Colonic mucosa (tissue), 4 donors: Measurements from ENCODE around the gene CKB. TPM values are rescaled to one million over a fixed set of nuclear protein-coding genes. Genes with fewer than 3 reads are reported as not detected.

ENCODE experiments used
- DNase-seq: peaks from one replicate; pipeline ENCODE4 v3.0.0-alpha.2; 2020
- H3K27ac ChIP-seq: fragments of 200-600 bp; one replicate; pipeline ENCODE4 v1.8.0; 2021
- H3K27me3 ChIP-seq: fragments of 200-600 bp; one replicate; pipeline ENCODE4 v1.8.0; 2021
- H3K36me3 ChIP-seq: fragments of 200-600 bp; one replicate; pipeline ENCODE4 v1.8.0; 2021
- H3K4me1 ChIP-seq: fragments of 200-600 bp; one replicate; pipeline ENCODE4 v1.8.0; 2021; ENCODE audit warnings: mild to moderate bottlenecking
- H3K4me3 ChIP-seq: fragments of 200-600 bp; one replicate; pipeline ENCODE4 v1.8.0; 2021
- H3K9ac ChIP-seq, 2 donors: one replicate each; pipeline ENCODE4 v1.7.0; 2013; ENCODE audit warnings: control low read depth in 2 of 2, low read depth in 2 of 2, low read length in 2 of 2
- H3K9me3 ChIP-seq: fragments of 200-600 bp; one replicate; pipeline ENCODE4 v1.8.0; 2021
- CTCF ChIP-seq: fragments of 200-600 bp; IDR thresholded peaks from one replicate; pipeline ENCODE4 v1.8.0; 2022; ENCODE audit warnings: antibody characterized with exemption, mild to moderate bottlenecking
- intact Hi-C: fragments of 100-400 bp; cut with DNase I; formaldehyde crosslinking; loops from one replicate; pipeline ENCODE4 v1.14.1; 2022
- total RNA-seq, 2 donors: library from RNA; stranded (reverse); fragmentation: NEBNext Ultra II Directional in 1 of 2; extraction: Animal tissue kit (Norgen Biotek cat#: 25700) in 1 of 2; gene quantifications; one replicate each; pipeline ENCODE4 v1.2.1, GENCODE V29; 2021
- donor health status: healthy.
- donor health status: DM: no; HTN: no; CAD: no.
- donor health status: DM: no; HTN: no; CAD: no.

Gene CKB
- total RNA-seq, 2 donors from 2014 or later = 1,501 to 4,641 TPM

DNA sequence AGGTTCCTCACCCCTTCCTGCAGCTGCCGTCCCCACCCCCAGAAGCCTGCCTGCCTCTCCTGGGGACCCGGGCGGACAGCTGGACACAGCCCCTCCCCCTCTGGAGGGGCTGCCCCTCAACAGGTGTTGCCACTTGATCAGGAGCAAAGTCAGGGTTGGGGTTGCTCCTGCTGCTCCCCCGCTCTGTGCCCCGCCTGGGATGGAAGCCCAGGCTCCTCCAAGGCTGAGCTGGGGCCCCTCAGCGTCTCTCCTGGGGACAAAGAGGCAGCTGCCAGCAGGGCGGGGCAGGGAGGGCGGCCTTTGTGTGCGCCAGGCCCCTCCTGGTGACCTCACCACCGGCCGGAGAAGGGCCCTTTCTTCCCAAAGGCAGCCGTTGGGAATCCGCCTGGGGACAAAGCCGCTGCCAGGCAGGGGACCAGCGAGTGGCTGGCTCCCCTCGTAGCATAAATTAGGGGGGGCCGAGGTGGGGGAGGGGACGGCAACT lies 20.0 kb upstream of the CKB start:
- no peaks in the 10 kb centered on the region for H3K27me3 ChIP-seq
- H3K27ac ChIP-seq = no peak overlapping the region
- peak overlapping the region; percentile 8 to 51 for H3K9ac ChIP-seq
- no peak overlapping the region for H3K4me3 ChIP-seq
- DNase-seq = no peak
- peaks cover 35% of the 10 kb centered on the region for H3K4me1 ChIP-seq
- no peaks in the 10 kb centered on the region for H3K9me3 ChIP-seq
- no peaks in the 10 kb centered on the region for H3K36me3 ChIP-seq
- no peak for TF ChIP-seq CTCF
- intact Hi-C loops = no loop called here

DNA sequence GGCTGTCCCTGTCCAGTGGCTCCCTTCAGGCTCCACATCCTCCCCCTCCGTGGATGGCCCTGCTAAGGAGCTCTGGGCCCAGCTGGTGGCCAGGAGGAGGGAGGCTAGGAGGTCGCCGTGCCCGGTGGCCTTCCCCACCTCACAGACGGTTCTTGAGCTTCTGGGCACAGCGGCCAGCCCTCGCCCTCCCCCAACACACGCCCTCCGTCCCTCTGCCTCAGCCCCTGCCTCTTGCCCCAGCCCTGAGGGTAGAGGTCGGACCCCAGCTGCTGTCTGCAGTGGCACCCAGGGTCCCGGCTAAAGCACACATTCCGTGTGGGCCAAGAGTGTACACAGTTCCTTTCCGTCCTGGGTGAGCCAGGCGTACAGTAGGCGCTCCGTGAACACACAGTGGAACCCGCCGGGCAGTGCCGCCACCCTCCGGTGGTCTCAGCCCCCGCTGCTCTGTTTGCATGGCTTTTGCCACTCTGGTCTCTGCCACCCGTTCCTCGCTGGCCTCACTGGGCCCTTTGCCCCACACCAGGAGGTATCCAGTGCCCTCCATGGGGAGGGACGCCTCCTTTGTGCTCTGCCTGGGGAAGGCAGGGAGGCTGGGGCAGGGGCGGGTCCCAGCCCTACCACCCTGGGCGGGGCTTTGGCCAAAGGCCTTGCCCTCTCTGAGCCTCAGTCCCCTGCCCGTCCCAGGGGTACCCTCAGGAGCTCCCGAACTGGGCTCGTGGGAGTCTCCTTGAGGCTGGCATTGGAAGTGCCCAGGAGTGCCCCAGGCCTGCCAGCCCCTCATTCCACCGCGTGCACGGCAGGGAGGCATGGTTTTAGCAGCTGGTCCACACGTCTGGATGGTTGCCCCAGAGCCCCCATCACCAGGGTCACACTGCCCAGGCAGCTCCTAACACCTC lies 19.3 kb upstream of the CKB start:
- H3K36me3 ChIP-seq = no peaks in the 10 kb centered on the region
- H3K27ac ChIP-seq = peak overlapping the region; percentile 59
- intact Hi-C loops = no loop called here
- H3K4me3 ChIP-seq = no peak overlapping the region
- H3K9ac ChIP-seq = peak overlapping the region; percentile 8 to 51
- H3K4me1 ChIP-seq = peaks cover 35% of the 10 kb centered on the region
- TF ChIP-seq CTCF = no peak
- DNase-seq = no peak
- H3K27me3 ChIP-seq = no peaks in the 10 kb centered on the region
- H3K9me3 ChIP-seq = no peaks in the 10 kb centered on the region

GRCh38 chr14:103540821-103541708 lies 18.4 kb upstream of the CKB start:
- peaks cover 35% of the 10 kb centered on the region for H3K4me1 ChIP-seq
- no peak for TF ChIP-seq CTCF
- H3K9ac ChIP-seq = peak overlapping the region; percentile 8 to 48
- intact Hi-C loops = no loop called here
- peak overlapping the region; percentile 59 for H3K27ac ChIP-seq
- H3K27me3 ChIP-seq = no peaks in the 10 kb centered on the region
- no peak overlapping the region for H3K4me3 ChIP-seq
- DNase-seq = no peak
- H3K9me3 ChIP-seq = no peaks in the 10 kb centered on the region
- H3K36me3 ChIP-seq = no peaks in the 10 kb centered on the region

DNA sequence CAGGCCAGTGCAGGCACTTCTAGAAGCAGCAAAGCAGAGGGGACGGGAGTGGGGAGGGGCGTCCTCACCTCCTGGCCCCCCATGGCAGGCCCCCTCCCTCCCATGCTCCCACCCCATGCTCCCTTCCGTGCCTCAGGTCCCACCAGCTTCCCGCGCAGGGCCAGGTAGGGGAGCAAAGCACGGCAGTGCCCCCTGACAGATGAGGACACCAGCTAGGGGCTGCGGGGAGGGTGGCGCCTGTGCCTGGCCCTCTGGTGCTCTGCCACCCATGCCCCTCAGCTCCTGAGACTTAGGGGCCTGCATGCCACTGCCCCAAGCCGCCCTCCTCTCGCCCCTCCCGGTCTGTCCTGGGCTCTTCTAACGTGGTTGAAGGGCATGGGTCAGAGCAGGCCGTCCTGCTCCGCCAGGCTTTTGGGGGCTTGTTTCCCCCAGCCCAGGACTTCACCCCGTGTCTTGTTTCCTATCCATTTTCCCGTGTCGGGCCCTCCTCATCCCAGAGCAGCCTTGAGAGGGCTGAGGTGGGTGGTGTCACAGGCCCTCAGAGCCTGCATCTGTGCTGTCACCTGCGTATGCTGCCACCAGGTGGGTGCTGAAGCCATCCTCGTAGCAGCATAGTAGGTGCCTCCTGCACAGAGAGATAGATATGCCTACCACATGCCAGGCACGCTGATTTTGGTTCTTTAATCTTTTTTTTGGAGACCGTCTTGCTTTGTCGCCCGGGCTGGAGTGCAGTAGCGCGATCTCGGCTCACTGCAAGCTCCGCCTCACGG lies 16.6 kb upstream of the CKB start:
- no peak overlapping the region for H3K27ac ChIP-seq
- H3K36me3 ChIP-seq = no peaks in the 10 kb centered on the region
- H3K27me3 ChIP-seq = no peaks in the 10 kb centered on the region
- no peak for DNase-seq
- H3K4me1 ChIP-seq = peaks cover 35% of the 10 kb centered on the region
- H3K9me3 ChIP-seq = no peaks in the 10 kb centered on the region
- no peak overlapping the region for H3K9ac ChIP-seq
- intact Hi-C loops = no loop called here
- no peak for TF ChIP-seq CTCF
- no peak overlapping the region for H3K4me3 ChIP-seq
